HL-60/S4 treated with retinoic acid at 250 ng/mL for 4 days and 3 days (cell line): ENCODE data around the gene SPEF1.

Experiments
- in situ Hi-C: fragments of 300-500 bp; cut with MboI; formaldehyde crosslinking; loops from 2 replicates; pipeline ENCODE4 v1.7.0; 2022; ENCODE audit warnings: low sequenced_read_pairs

SPEF1 gene

GRCh38 chr20:3767427-3768341 lies 13.6 kb downstream of the SPEF1 start, which contains the start of gene ADISSP:
ADISSP (minus strand) TSS chr20:3767753; CDS start chr20:3760100, 7,653 bp downstream.
- in situ Hi-C loops: no loop called here

- in situ Hi-C loops: no loop called here
These were observed 14.2 kb downstream of the SPEF1 start for GRCh38 chr20:3767110-3767426.

GRCh38 chr20:3766422-3767109 lies 14.7 kb downstream of the SPEF1 start:
- in situ Hi-C loops: no loop called here

- in situ Hi-C loops: no loop called here
These were observed 15.9 kb downstream of the SPEF1 start for GRCh38 chr20:3765171-3765882.

GRCh38 chr20:3764659-3765058 lies 16.6 kb downstream of the SPEF1 start:
- in situ Hi-C loops: no loop called here

GRCh38 chr20:3763671-3764601 lies 17.3 kb downstream of the SPEF1 start:
- in situ Hi-C loops: no loop called here

GRCh38 chr20:3760655-3761348 lies 20.4 kb downstream of the SPEF1 start:
- in situ Hi-C loops: no loop called here

- in situ Hi-C loops: no loop called here
These were observed 21.4 kb downstream of the SPEF1 start for GRCh38 chr20:3759884-3760283.

GRCh38 chr20:3759316-3759823 lies 21.9 kb downstream of the SPEF1 start:
- in situ Hi-C loops: no loop called here

GRCh38 chr20:3758566-3758965 lies 22.7 kb downstream of the SPEF1 start:
- in situ Hi-C loops: no loop called here

- in situ Hi-C loops: no loop called here
These were observed 24.0 kb downstream of the SPEF1 start for GRCh38 chr20:3757268-3757667.

GRCh38 chr20:3755814-3756480 lies 25.3 kb downstream of the SPEF1 start:
- in situ Hi-C loops: no loop called here

GRCh38 chr20:3755269-3755668 lies 26.0 kb downstream of the SPEF1 start:
- in situ Hi-C loops: no loop called here

- in situ Hi-C loops: no loop called here
These were observed 27.0 kb downstream of the SPEF1 start for GRCh38 chr20:3754276-3754630.

- in situ Hi-C loops: no loop called here
These were observed 27.6 kb downstream of the SPEF1 start for GRCh38 chr20:3753501-3754275.

GRCh38 chr20:3753098-3753497 lies 28.1 kb downstream of the SPEF1 start:
- in situ Hi-C loops: no loop called here

- in situ Hi-C loops: no loop called here
These were observed 28.9 kb downstream of the SPEF1 start for GRCh38 chr20:3752386-3752759.

- in situ Hi-C loops: no loop called here
These were observed 29.4 kb downstream of the SPEF1 start for GRCh38 chr20:3751675-3752385.
